SIG-M5 (cell line): ENCODE results near the gene NSUN3.

ENCODE experiments used
- DNase-seq: peaks from one replicate; lab custom pipeline; 2025; lab: John Stamatoyannopoulos, UW

The NSUN3 gene

DNA sequence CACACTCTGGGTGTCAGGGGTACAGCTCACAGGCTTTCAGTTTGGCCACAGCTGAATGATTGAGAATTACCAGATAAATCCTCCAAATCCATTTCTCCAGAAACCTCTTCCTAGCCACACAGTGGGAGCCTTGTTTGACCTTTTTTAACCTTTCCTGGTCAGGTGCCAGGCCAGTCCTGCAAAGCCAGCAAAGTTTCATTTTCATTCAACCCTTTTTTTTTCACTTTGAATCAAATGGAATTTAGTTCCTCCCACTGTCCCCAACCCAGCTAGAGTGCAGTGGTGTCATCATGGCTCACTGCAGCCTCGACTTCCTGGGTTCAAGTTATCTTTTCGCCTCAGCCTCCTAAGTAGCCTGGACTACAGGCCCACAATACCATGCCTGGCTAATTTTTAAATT lies 67.8 kb downstream of the NSUN3 start:
- no peak for DNase-seq

DNA sequence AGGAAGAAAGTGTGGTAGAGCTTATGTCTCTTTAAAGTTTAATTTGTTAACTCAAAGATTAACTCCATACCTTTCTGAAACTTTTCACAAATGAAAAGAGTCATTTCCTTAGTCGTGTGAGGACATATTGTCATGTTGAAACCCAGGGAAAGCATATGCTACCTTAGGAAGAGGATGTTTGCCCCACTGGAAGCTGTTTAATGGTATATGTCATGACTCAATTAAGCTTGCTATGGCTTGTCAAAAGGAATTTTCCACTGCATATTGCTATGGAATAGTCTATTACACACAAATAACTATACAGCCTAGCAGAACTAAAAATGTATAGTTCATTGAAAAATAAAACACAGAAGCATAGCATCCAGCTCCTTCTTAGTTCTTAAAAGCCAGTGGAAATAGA lies 69.9 kb downstream of the NSUN3 start:
- DNase-seq, result no peak

DNA sequence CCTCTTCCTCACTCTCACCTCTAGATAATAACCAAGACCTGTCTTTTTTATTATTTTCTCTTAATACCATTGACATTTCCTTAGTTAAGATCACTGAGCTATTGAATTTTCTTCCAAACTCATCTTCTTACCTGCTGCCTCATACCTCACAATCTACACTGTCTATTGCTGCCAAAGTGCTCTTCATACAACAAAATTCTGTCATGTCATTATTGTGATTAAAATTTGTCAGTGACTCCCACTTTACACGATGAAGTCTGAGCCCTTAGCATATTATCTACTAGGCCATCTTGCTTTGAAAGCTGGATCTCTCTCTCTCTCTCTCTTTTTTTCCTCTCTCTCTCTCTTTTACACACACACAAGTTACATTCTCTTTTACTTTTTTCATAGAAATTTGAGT lies 73.3 kb downstream of the NSUN3 start:
- DNase-seq, result no peak

DNA sequence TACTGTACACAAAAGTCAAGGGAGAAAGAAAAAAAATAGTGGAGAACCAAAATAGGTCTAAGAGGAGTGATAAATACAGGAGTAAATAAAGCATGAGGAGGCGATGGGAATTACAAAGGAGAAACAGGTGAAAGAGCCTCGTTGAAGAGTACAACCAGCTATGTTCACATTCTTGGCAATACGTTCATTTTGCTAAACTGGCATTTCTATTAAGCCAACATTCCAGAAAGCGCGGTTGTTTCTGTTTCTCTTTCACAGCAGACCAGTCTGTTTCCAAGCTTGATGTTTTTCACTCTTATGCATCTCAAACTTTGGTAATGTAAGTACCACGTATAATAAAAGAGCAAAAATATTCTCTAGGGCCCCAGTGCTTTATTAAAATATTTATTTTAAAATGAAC lies 74.5 kb downstream of the NSUN3 start:
- DNase-seq, result no peak

DNA sequence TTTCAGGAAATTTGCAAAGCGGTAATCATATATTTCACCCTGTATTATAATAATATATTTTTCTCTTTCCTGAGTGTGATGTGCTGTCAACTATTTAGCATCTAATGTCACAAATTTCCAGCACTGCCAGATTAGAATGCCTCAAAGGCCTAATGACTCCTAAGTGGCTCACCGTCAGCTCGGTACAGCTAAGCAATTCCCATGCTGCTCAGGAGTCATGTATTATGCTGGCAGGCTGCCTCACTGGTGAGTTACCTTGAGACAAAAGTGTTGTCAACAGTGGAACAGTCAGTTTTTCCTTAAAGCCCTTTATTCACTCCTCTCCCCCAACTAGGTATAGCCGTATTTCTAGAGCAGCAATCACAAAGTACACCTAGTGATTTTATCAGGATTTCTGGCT lies 83.6 kb downstream of the NSUN3 start:
- no peak for DNase-seq

DNA sequence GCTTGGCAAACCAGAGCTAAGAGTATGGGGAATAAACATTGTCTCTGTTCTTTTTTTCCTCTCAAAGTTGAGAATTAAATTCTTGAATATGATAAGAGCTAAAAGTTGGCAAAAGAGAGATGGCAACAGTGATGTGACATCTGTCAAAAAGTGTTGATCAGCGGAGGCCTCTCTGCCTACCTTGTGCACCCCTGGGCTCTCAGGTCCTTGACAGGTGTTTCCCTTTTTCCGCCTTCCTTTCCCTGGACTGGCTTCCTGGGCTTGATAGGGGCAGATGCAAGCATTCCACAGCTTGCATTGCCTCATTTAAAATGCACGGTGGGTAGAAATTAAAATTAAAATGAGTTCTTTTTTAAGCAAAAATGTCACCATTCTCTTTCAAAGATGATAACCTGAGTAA lies 84.2 kb downstream of the NSUN3 start:
- no peak for DNase-seq

DNA sequence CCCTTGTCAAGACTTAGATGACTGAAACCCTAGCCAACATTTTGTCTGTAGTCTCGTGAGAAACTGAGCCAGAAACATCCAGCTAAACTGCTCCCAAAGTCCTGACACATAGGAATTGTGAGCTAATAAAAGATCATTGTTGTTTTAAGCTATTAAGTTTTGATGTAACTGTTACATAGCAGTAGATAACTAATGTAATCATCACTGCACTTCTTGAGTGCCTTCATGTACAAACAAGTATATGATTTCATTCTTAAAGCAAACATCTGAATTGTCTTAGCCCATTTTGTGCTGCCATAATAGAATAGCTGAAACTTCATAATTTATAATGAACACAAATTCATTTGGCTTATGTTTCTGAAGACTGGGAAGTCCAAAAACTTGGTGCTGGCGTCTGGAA lies 87.3 kb downstream of the NSUN3 start:
- no peak for DNase-seq

DNA sequence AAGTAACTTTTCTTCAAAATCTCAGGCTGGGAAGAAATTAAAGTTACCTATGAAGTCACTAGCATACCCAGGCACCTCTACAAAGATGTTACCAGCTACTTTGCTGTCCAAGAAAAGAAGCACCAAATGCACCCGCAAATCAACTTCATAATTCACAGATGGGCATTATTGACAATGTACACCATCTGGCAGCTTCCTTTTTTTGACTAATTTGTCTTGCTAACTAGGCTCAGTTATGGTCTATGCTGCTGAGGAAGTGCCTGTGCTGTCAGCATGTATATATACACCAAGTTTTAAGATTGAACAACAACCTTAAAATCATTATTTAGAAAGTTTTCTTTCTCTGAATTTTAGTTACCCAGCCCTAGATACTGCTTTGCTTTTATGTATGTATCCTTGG lies 93.8 kb downstream of the NSUN3 start:
- DNase-seq, result no peak

DNA sequence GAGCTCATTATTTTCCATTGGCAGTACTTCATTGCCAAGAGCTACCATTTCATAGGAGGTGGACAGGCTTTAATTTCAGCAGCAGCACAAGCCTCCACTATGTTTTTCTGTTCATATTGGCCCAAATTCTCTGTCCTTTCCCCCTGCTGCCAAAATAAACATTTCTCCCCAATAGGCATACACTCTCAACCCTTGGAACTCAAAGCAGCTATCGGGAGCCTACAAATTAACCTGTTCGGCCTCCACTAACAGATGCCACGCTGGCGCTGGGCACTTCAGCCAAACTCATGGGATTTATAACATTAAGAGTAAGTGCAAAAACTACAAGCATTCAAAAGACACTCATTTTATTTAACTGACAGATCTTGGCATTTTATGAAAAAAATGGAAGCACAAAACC lies 95.7 kb downstream of the NSUN3 start:
- no peak for DNase-seq

DNA sequence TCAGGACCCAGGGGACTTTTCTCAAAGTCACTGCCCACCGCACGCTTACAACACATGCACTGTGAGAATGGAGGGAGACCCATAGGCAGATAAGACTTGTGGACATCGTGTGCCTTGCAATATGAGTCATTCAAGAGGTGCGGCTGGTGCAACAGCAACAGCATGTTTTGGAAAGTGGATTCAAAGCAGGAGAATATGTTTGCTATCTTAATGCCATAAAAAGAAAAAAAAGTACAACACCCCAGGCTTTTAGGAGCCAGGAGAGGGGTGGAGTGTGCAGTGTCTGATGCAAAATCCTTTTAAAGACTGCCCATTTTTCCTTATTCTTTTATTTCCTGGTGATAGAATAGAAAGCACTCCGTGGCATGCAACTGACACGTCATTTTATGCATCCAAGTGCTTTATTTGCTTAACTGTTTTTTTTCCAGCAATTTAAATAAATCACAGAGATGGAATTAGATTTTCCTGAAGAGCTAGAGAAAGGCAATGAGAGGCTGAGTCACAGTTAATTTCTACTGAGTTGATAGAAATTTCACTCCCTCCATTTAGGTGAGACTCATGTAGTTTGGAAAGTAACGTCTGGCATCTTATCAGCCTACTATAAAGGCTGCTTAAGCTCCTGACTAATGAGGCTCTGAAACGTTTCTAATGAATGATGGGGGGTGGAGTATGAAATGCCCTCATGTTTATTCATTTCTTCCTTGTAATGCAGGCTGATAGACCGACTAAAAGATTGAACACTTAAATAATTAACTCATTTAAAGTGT lies 96.4 kb downstream of the NSUN3 start:
- no peak for DNase-seq

DNA sequence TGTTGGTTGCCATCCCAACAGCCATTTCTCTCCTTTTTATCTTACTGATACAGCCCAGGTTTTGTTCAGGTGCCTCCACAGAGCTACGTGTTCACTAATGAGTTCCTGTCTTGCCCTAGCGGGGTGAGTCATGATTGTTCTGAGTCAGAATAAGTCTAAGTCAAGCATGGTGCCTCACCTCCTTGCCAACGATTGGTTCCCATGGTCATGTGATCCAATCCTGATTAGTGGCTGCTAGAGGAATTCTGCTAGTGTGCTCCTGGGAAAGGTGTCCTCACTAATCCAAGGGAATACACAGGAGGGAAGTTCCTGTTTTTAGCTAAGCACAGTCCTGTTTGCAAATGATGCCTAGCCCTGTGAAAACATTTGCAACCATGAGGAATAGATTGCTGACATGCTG lies 99.8 kb downstream of the NSUN3 start:
- DNase-seq, result no peak

DNA sequence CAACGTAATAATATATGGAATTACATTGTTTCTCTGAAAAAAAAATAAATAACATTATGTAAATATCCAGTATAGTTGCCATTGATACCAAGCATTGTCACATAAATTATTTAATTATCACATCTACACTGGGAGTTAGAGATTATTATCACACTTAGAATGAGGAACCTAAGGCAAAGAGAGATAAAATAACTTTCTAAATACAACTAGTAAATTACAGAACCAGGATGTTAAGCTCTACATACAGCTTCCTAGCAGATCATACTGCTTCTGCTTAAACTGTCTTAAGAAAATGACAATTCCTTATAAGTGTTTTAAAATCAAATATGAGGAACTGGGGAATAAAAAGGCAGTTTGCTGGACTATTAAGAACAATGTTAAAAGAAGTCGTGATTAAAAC lies 104.5 kb downstream of the NSUN3 start:
- no peak for DNase-seq

DNA sequence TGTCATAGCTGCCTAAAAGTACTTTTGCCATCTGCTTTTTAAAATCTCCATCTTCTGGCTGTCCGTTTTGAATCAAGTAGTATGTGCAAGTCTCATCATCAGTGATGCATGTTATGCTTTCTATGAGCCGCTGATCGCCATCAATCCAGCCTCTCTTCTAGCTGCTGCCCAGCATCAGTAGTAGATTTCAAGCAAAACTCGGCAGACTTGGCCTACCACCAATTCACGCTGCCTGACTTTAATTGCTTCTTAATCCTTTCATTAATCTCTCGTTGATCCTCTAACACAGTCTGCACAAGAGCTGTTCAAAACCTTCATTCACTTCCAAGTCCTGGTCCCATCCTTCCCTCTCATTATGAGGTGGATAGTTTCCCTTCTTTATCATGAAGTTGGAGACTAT lies 104.9 kb downstream of the NSUN3 start:
- no peak for DNase-seq

DNA sequence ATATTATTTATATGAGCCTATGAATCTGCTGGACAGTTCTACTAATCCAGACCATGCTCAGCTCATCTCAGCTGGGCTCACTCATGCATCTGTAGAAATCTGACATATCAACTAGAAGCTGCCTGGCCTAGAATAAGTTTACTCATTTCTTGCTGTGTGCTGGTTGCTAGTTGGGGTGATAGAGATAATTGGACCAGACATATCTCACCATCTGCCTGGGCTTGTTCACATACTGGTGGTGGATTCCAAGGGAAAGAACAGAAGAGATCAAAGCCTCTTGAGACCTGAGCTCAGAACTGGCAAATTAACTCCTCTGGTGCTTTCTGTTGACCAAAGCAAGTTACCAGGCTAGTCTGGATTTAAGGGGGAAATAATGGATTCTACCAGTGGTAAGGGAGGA lies 109.1 kb downstream of the NSUN3 start:
- no peak for DNase-seq

DNA sequence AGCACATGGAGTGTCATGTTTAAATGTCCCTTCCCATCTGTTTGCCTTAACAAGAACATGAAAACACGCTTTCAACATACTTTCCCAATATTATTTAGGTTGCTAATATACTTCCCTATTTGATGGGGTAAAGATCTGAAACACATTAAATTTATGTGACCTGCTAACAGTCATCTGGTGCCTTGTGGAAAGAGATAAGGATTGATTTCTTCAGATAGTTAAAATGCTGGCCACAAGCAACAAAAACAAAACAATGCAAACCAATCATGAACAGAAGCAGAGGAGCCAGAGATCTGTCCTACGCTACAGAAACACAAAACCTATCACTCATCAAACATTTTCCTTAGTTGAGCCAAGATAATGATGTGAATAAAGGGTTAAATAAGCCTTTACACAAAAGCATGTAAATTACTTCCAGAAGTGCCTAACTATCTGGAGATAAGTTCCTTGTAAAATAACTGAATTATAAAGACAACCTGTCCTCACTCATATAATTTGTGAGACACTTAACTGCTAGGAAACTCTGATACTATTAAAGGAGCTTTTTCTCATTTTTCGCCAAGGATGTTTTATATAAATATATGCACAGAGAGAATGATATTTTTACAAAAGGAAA lies 109.9 kb downstream of the NSUN3 start:
- DNase-seq, result no peak

DNA sequence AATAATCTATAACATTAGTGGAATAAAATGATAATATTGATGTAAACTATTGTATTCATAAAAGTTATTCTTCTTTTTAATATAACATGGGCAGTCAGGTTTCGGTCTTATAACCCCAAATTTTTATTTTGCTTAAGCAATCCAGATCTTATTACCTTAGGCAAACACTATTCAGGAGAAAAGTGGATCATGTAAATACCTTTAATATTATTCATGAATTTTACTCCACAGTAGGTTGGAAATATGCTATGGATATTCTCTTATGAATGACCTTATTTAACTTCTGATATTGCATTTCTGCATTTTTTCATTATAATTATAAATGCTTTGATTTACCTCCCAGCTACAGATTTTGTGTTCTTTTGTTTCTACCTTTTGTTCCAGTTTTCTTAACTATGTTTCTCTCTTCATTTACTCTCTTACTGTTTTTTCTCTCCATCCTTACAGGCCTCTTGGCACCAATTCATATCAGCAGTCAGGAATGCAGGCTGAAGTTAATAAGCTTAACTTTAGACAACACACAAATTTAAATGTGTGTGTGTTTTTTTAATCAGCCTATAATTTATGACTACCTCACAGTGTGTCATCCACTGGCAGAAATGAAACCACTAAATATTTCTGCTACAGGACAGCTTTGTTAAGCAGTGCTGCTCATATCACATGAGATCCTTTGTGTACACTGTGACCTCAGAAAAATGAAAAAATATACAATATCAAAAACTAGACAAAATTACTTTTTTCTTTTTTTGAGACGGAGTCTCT lies 111.0 kb downstream of the NSUN3 start:
- no peak for DNase-seq

DNA sequence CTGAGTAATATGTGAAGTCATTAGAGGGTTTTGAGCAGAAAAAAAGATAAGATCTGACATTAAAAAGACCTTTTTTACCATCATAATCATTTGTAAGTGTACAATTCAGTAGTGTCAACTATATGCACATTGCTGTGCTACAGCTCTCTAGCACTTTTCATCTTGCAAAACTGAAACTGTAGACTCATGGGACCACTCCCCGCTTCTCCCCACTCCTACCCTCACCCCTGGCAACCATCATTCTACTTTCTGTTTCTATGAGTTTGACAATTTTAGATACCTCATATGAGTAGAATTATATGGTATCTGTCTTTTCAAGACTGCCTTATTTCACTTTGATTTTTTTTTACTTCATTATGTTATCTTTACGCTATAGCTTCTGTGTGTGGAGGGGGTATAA lies 112.8 kb downstream of the NSUN3 start:
- no peak for DNase-seq

DNA sequence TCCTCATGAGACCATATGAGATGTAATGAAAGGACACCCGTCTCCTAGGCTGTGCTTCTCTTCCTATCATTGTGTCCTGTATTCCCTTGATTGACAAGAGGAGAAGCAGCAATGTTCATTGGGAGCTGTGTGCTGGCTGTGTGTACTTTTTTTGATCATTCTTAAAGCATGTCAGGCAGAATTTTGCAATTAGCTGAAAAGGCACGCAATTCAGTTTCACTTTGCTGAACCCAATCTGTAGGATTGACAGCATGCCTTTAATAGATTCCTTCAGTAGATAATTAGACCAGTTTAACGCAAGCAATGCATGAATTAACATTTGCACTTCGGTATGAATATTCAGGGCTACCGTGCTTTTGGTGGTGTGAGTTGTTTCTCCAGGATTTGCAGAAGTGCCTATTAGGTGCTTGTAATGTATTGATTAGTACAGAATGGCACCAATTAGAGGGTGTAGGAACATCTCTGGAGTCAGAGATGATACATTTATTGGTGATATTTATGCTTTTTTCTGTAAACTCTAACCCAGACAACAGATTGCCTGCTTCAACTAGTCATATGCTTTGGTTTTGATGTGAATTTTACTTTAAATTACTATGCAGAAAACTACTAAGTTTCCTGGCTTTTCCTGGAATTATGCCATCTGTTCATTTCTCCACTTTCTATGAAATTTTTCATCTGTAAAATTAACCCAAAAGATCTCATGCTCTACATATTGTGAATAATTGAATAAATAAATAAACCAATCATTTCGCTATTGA lies 114.3 kb downstream of the NSUN3 start:
- DNase-seq, result no peak
